IMR-90 (cell line): ENCODE data around the gene NKAIN4. TPM values are rescaled to one million over a fixed set of nuclear protein-coding genes. Genes with fewer than 3 reads are reported as not detected.

Experiments
- ATAC-seq: fragments of 200-7000 bp; cut with Tn5 transposase; 2 replicates; pipeline ENCODE4 v1.9.1; 2020; ENCODE audit warnings: low read depth, mild to moderate bottlenecking, moderate library complexity
- BruUV-seq: library from RNA; stranded (reverse); fragments of 400-500 nt; replicated peaks from 2 replicates; lab custom pipeline; 2021; lab: Mats Ljungman, UMichigan
- CTCF ChIA-PET: fragments of 300-600 bp; formaldehyde crosslinking; extraction: SDS; loops from one replicate; lab custom pipeline; 2021; ENCODE audit warnings: antibody characterized with exemption; lab: Yijun Ruan, JAX
- POLR2A ChIA-PET: fragments of 300-600 bp; sonication (Branson Sonifier 250); formaldehyde crosslinking; loops from one replicate; lab custom pipeline; 2022; ENCODE audit warnings: antibody characterized with exemption; ENCODE audit not compliant: unreplicated experiment; lab: Charles Lee
- DNase-seq: peaks from one replicate; pipeline ENCODE4 v3.0.0; 2013
- H2AFZ ChIP-seq: replicated peaks from 2 replicates; pipeline ENCODE3; 2013; ENCODE audit warnings: low read length, mild to moderate bottlenecking; ENCODE audit not compliant: poor library complexity
- H2AK5ac ChIP-seq: 2 replicates; pipeline ENCODE4 v1.6.1; 2013; ENCODE audit warnings: low read depth, low read length, inconsistent platforms
- H2AK9ac ChIP-seq: replicated peaks from 2 replicates; pipeline ENCODE3; 2013; ENCODE audit warnings: mild to moderate bottlenecking, low read depth, low read length, moderate library complexity; ENCODE audit not compliant: poor library complexity
- H2BK120ac ChIP-seq: 2 replicates; pipeline ENCODE4 v1.6.1; 2013; ENCODE audit warnings: low read depth, low read length, inconsistent platforms
- H2BK15ac ChIP-seq: 3 replicates; pipeline ENCODE4 v1.6.1; 2013; ENCODE audit warnings: low read depth, low read length, inconsistent platforms
- H2BK20ac ChIP-seq: 2 replicates; pipeline ENCODE4 v1.6.1; 2013; ENCODE audit warnings: low read depth, mild to moderate bottlenecking, inconsistent platforms, low read length, moderate library complexity
- H2BK5ac ChIP-seq: 2 replicates; pipeline ENCODE4 v1.6.1; 2013; ENCODE audit warnings: mild to moderate bottlenecking, low read depth, low read length, inconsistent platforms; ENCODE audit not compliant: poor library complexity, severe bottlenecking
- H3K14ac ChIP-seq: replicated peaks from 2 replicates; pipeline ENCODE4 v1.6.1; 2013; ENCODE audit warnings: low read depth, low read length, inconsistent platforms
- H3K18ac ChIP-seq: 2 replicates; pipeline ENCODE4 v1.6.1; 2013; ENCODE audit warnings: low read depth, low read length, control low read depth
- H3K23ac ChIP-seq: 2 replicates; pipeline ENCODE4 v1.6.1; 2013; ENCODE audit warnings: low read depth, low read length, inconsistent platforms
- H3K27ac ChIP-seq: 2 replicates; pipeline ENCODE4 v1.5.1; 2013; ENCODE audit warnings: mild to moderate bottlenecking, control low read depth, low read length; ENCODE audit not compliant: insufficient read depth
- H3K27me3 ChIP-seq: 2 replicates; pipeline ENCODE4 v1.6.1; 2013; ENCODE audit warnings: low read length; ENCODE audit not compliant: control insufficient read depth, insufficient read depth
- H3K36me3 ChIP-seq: 2 replicates; pipeline ENCODE4 v1.6.1; 2013; ENCODE audit warnings: low read length, mixed read lengths; ENCODE audit not compliant: control insufficient read depth, insufficient read depth
- H3K4ac ChIP-seq: 2 replicates; pipeline ENCODE4 v1.6.1; 2013; ENCODE audit warnings: low read depth, low read length, inconsistent platforms
- H3K4me1 ChIP-seq: 2 replicates; pipeline ENCODE4 v1.6.1; 2013; ENCODE audit warnings: low read length, mixed read lengths; ENCODE audit not compliant: control insufficient read depth, insufficient read depth
- H3K4me2 ChIP-seq: 2 replicates; pipeline ENCODE4 v1.6.1; 2013; ENCODE audit warnings: low read depth, mild to moderate bottlenecking, control low read depth, low read length, moderate library complexity
- H3K4me3 ChIP-seq: 2 replicates; pipeline ENCODE4 v1.5.1; 2013; ENCODE audit warnings: low read depth, mild to moderate bottlenecking, control low read depth, low read length, moderate library complexity; ENCODE audit not compliant: insufficient read depth
- H3K56ac ChIP-seq: 2 replicates; pipeline ENCODE4 v1.6.1; 2013; ENCODE audit warnings: low read length, inconsistent platforms; ENCODE audit not compliant: insufficient read depth; ENCODE audit errors: extremely low read depth
- H3K79me1 ChIP-seq, 2 experiments: 2 replicates each; pipeline ENCODE4 v1.6.1; 2013; ENCODE audit warnings: low read length in 2 of 2, inconsistent platforms in 1 of 2, low read depth in 1 of 2
- H3K9ac ChIP-seq: 2 replicates; pipeline ENCODE4 v1.6.1; 2013; ENCODE audit warnings: low read depth, low read length, control low read depth
- H3K9me1 ChIP-seq: 2 replicates; pipeline ENCODE4 v1.6.1; 2013; ENCODE audit warnings: low read length, inconsistent platforms; ENCODE audit not compliant: insufficient read depth
- H3K9me3 ChIP-seq: 2 replicates; pipeline ENCODE4 v1.6.1; 2013; ENCODE audit warnings: low read length; ENCODE audit not compliant: control insufficient read depth, insufficient read depth
- H4K20me1 ChIP-seq: 2 replicates; pipeline ENCODE4 v1.6.1; 2013; ENCODE audit warnings: low read length, inconsistent platforms; ENCODE audit not compliant: insufficient read depth
- H4K5ac ChIP-seq: 2 replicates; pipeline ENCODE4 v1.6.1; 2013; ENCODE audit warnings: mild to moderate bottlenecking, low read depth, low read length, control low read depth
- H4K8ac ChIP-seq, 2 experiments: 2 replicates each; pipeline ENCODE4 v1.6.1; 2013; ENCODE audit warnings: low read depth in 2 of 2, low read length in 2 of 2, control low read depth in 1 of 2, inconsistent platforms in 1 of 2
- H4K91ac ChIP-seq: 2 replicates; pipeline ENCODE4 v1.6.1; 2013; ENCODE audit warnings: low read depth, low read length, inconsistent platforms; ENCODE audit not compliant: insufficient read depth
- BHLHE40 ChIP-seq: fragments of 150-350 bp; IDR thresholded peaks from 2 replicates; pipeline ENCODE4 v1.6.1; 2016; ENCODE audit warnings: mild to moderate bottlenecking, low read depth, low read length
- CHD1 ChIP-seq: IDR thresholded peaks from 2 replicates; pipeline ENCODE4 v1.6.1; 2012; ENCODE audit warnings: low read depth, low read length, improper control_type of control experiment
- ELK1 ChIP-seq: fragments of 150-350 bp; IDR thresholded peaks from 2 replicates; pipeline ENCODE4 v1.6.1; 2016; ENCODE audit warnings: low read depth, mild to moderate bottlenecking, low read length, moderate library complexity, borderline replicate concordance
- FOS ChIP-seq: fragments of 150-350 bp; IDR thresholded peaks from 2 replicates; pipeline ENCODE4 v1.6.1; 2016; ENCODE audit warnings: low read depth, low read length
- MAZ ChIP-seq: IDR thresholded peaks from 2 replicates; pipeline ENCODE4 v1.6.1; 2012; ENCODE audit warnings: low read depth, mild to moderate bottlenecking, low read length, improper control_type of control experiment, moderate library complexity, borderline replicate concordance
- MXI1 ChIP-seq: IDR thresholded peaks from 2 replicates; pipeline ENCODE4 v1.6.1; 2012; ENCODE audit warnings: low read depth, mild to moderate bottlenecking, low read length, moderate library complexity, borderline replicate concordance
- RFX5 ChIP-seq: IDR thresholded peaks from 2 replicates; pipeline ENCODE4 v1.8.0; 2012; ENCODE audit warnings: low read depth, mild to moderate bottlenecking, low read length, moderate library complexity
- SMC3 ChIP-seq: fragments of 150-350 bp; IDR thresholded peaks from 2 replicates; pipeline ENCODE4 v1.6.1; 2016; ENCODE audit warnings: low read depth, mild to moderate bottlenecking, antibody characterized with exemption, low read length, moderate library complexity
- WGBS, 2 experiments: methylation state at CpG; one replicate each; pipeline versions ENCODE4 v1.1.5 to v1.1.7; 2013; ENCODE audit warnings: missing lambda C conversion rate in 2 of 2; ENCODE audit not compliant: insufficient read length in 1 of 2; ENCODE audit errors: extremely low coverage in 2 of 2; 5-methylcytosine and 5-hydroxymethylcytosine counted together
- dilution Hi-C: fragments of 300-500 bp; cut with HindIII; formaldehyde crosslinking; loops from one replicate; pipeline ENCODE4 v1.14.3; 2018; ENCODE audit warnings: low sequenced_read_pairs; ENCODE audit not compliant: unreplicated experiment
- in situ Hi-C: fragments of 300-500 bp; cut with MboI; formaldehyde crosslinking; loops from 3 replicates; pipeline ENCODE4 v1.14.3; 2019; ENCODE audit warnings: low sequenced_read_pairs, inconsistent platforms, mixed read lengths
- intact Hi-C: fragments of 100-400 bp; cut with micrococcal nuclease; formaldehyde crosslinking; loops from 2 replicates; pipeline ENCODE4 v1.10.0; 2022
- polyA plus RNA-seq, 3 experiments: library from polyadenylated mRNA; depleted of rRNA; stranded (reverse); fragments of >200 nt; gene quantifications; 2 replicates each; pipeline ENCODE4 v1.2.3, GENCODE V29; 2012; ENCODE audit warnings: low replicate concordance in 1 of 3
- total RNA-seq: library from RNA; depleted of rRNA; stranded (reverse); fragments of >200 nt; gene quantifications from 2 replicates; pipeline ENCODE4 v1.2.3, GENCODE V29; 2012

The NKAIN4 gene
- total and polyA plus RNA-seq, 2 of the 4 experiments (the other 2 are of a cell fraction), result not detected

- Histone ChIP-seq H3K4me2 (no peak overlapping the region), H3K27ac (no peak overlapping the region), H3K56ac (no peak overlapping the region), H2AK5ac (no peak overlapping the region), H4K91ac (no peak overlapping the region), H4K8ac (no peak overlapping the region), H4K20me1 (no peaks in the 10 kb centered on the region; the same call in 1 of the 2 replicates), H3K36me3 (no peaks in the 10 kb centered on the region), H3K4ac (no peak overlapping the region), H2BK5ac (no peak overlapping the region), H3K79me1 (no peaks in the 10 kb centered on the region), H3K9me3 (no peaks in the 10 kb centered on the region), H2BK20ac (no peak overlapping the region), H2BK120ac (no peak overlapping the region), H3K9ac (no peak overlapping the region), H2AFZ (no peak overlapping the region), H3K4me3 (no peak overlapping the region), H4K5ac (no peak overlapping the region), H3K4me1 (no peaks in the 10 kb centered on the region), H2BK15ac (no peak overlapping the region), H3K27me3 (peaks cover 66% of the 10 kb centered on the region), H3K14ac (no peak overlapping the region), H3K23ac (no peak overlapping the region), H2AK9ac (no peak overlapping the region), H3K18ac (no peak overlapping the region), H3K9me1 (no peaks in the 10 kb centered on the region)
- no peak for TF ChIP-seq ELK1
- TF ChIP-seq MAZ, result no peak
- TF ChIP-seq MXI1, result no peak
- TF ChIP-seq FOS, result no peak
- TF ChIP-seq BHLHE40, result no peak
- no peak for TF ChIP-seq SMC3
- no peak for TF ChIP-seq CHD1
- no peak for TF ChIP-seq RFX5
- BruUV-seq, result no TSS peak
- dilution Hi-C loops (no loop called here), intact Hi-C loops (no loop called here), in situ Hi-C loops (no loop called here)
- 59% methylated on average over 3 of the region's 8 CpGs; no CpG with 5 or more reads in 1 of the 2 experiments for WGBS, 2 experiments
- CTCF ChIA-PET, result interaction anchor here (2.8 kb wide), 1 partner anchor 28 kb away, joined by 13 read pairs; no protein-coding TSS in a partner anchor
- POLR2A ChIA-PET, result no interaction called here
- ATAC-seq (no peak), DNase-seq (no peak)
These were observed 2.0 kb downstream of the NKAIN4 start for GRCh38 chr20:63252284-63252711.
